Caco-2 (cell line): ENCODE results near the gene RRBP1. TPM values are rescaled to one million over a fixed set of nuclear protein-coding genes. Genes with fewer than 3 reads are reported as not detected.

ENCODE experiments used
- BruUV-seq: library from RNA; stranded (reverse); fragments of 400-500 nt; replicated peaks from 2 replicates; lab custom pipeline; 2021; lab: Mats Ljungman, UMichigan
- CTCF ChIA-PET: fragments of 300-600 bp; sonication (Branson Sonifier 250); formaldehyde crosslinking; loops from one replicate; lab custom pipeline; 2022; ENCODE audit warnings: antibody characterized with exemption; lab: Charles Lee
- POLR2A ChIA-PET: fragments of 300-600 bp; sonication (Branson Sonifier 250); formaldehyde crosslinking; loops from one replicate; lab custom pipeline; 2022; ENCODE audit warnings: antibody characterized with exemption; lab: Charles Lee
- DNase-seq, 2 experiments: peaks; one replicate each; pipeline versions ENCODE4 v3.0.0 to v3.0.0-alpha.2; 2020 to 2022
- H3K27me3 ChIP-seq: replicated peaks from 2 replicates; pipeline ENCODE4 v1.6.0; 2011; ENCODE audit warnings: low read length; ENCODE audit not compliant: control insufficient read depth, insufficient read depth
- H3K36me3 ChIP-seq: 2 replicates; pipeline ENCODE4 v1.5.1; 2011; ENCODE audit warnings: low read length; ENCODE audit not compliant: control insufficient read depth, insufficient read depth
- H3K4me1 ChIP-seq: fragments of 250-450 bp; sonication (Bioruptor Pico); 2 replicates; pipeline ENCODE4 v1.5.1; 2020; ENCODE audit warnings: mild to moderate bottlenecking
- H3K4me3 ChIP-seq: 2 replicates; pipeline ENCODE4 v1.5.1; 2011; ENCODE audit warnings: low read depth, mild to moderate bottlenecking, control low read depth, low read length
- H3K9me3 ChIP-seq: fragments of 250-450 bp; sonication (Bioruptor Pico); 2 replicates; pipeline ENCODE4 v1.5.1; 2020; ENCODE audit warnings: mild to moderate bottlenecking, moderate library complexity
- H3K27ac Mint-ChIP-seq: one replicate; pipeline ENCODE4 v1.8.0; 2022; ENCODE audit warnings: mixed read lengths; ENCODE audit not compliant: unreplicated experiment
- H3K27me3 Mint-ChIP-seq: one replicate; pipeline ENCODE4 v1.8.0; 2022; ENCODE audit warnings: mixed read lengths; ENCODE audit not compliant: insufficient read depth, unreplicated experiment
- H3K36me3 Mint-ChIP-seq: one replicate; pipeline ENCODE4 v1.8.0; 2022; ENCODE audit warnings: mild to moderate bottlenecking, mixed read lengths; ENCODE audit not compliant: insufficient read depth, unreplicated experiment
- H3K4me1 Mint-ChIP-seq: one replicate; pipeline ENCODE4 v1.8.0; 2022; ENCODE audit warnings: low read depth, mixed read lengths; ENCODE audit not compliant: unreplicated experiment
- H3K4me3 Mint-ChIP-seq: one replicate; pipeline ENCODE4 v1.8.0; 2022; ENCODE audit warnings: mild to moderate bottlenecking, moderate library complexity, mixed read lengths; ENCODE audit not compliant: unreplicated experiment
- H3K9me3 Mint-ChIP-seq: one replicate; pipeline ENCODE4 v1.8.0; 2022; ENCODE audit warnings: mixed read lengths; ENCODE audit not compliant: unreplicated experiment
- CTCF ChIP-seq, 2 experiments: fragments of 200-600 bp in 1 of 2; IDR thresholded peaks; 1 replicate in 1 of 2; 2 replicates in 1 of 2; pipeline versions ENCODE4 v1.5.1 to v1.8.0; 2011 to 2022; ENCODE audit warnings: antibody characterized with exemption in 1 of 2, control low read depth in 1 of 2, inconsistent platforms in 1 of 2, low read depth in 1 of 2, low read length in 1 of 2, mild to moderate bottlenecking in 1 of 2, moderate library complexity in 1 of 2; ENCODE audit not compliant: insufficient read depth in 1 of 2, severe bottlenecking in 1 of 2, unreplicated experiment in 1 of 2
- intact Hi-C: fragments of 100-400 bp; cut with micrococcal nuclease; formaldehyde crosslinking; loops from one replicate; pipeline ENCODE4 v1.10.0; 2022; ENCODE audit not compliant: unreplicated experiment
- total RNA-seq: library from RNA; stranded (reverse); gene quantifications from 2 replicates; pipeline ENCODE4 v1.2.3, GENCODE V29; 2022

Gene RRBP1
- total RNA-seq, 1 experiment from 2014 or later = 758 TPM

- no peaks in the 10 kb centered on the region for H3K9me3 Mint-ChIP-seq
- no peak for DNase-seq
- no peaks in the 10 kb centered on the region for H3K27me3 ChIP-seq
- intact Hi-C loops = no loop called here
- TF ChIP-seq CTCF (IDR thresholded peaks at IDR 0.05; ENCODE audit: insufficient read depth in 1 of 2, low read depth in 1 of 2, low read length in 1 of 2, severe bottlenecking in 1 of 2, unreplicated experiment in 1 of 2) = no peak
- H3K36me3 ChIP-seq = no peaks in the 10 kb centered on the region
- H3K4me3 ChIP-seq = no peak overlapping the region
- peaks cover 5% of the 10 kb centered on the region; the same call in 1 of the 2 replicates for H3K9me3 ChIP-seq
- H3K36me3 Mint-ChIP-seq = peaks cover 16% of the 10 kb centered on the region
- H3K27ac Mint-ChIP-seq = no peak overlapping the region
- H3K27me3 Mint-ChIP-seq = no peaks in the 10 kb centered on the region
- CTCF ChIA-PET = no interaction called here
- POLR2A ChIA-PET = interaction anchor here (1.2 kb wide), 1 partner anchor 44 kb away, joined by 24 read pairs; the partner anchor contains the start of gene RRBP1
- H3K4me1 Mint-ChIP-seq = peaks cover 39% of the 10 kb centered on the region
- no peak overlapping the region for H3K4me3 Mint-ChIP-seq
- BruUV-seq = no TSS peak
- H3K4me1 ChIP-seq = peaks cover 28% of the 10 kb centered on the region
Measured at GRCh38 chr20:17726902-17727301, 44.9 kb upstream of the RRBP1 start.

GRCh38 chr20:17725094-17725835, 43.2 kb upstream of the RRBP1 start:
- intact Hi-C loops = no loop called here
- Mint-ChIP-seq H3K36me3 (peaks cover 32% of the 10 kb centered on the region), H3K4me1 (peaks cover 48% of the 10 kb centered on the region), H3K27me3 (no peaks in the 10 kb centered on the region), H3K9me3 (no peaks in the 10 kb centered on the region), H3K4me3 (no peak overlapping the region), H3K27ac (no peak overlapping the region)
- CTCF ChIA-PET = interaction anchor here (0.7 to 0.8 kb wide), 2 partner anchors 14 to 74 kb away, joined by 3 read pairs; no protein-coding TSS in a partner anchor
- no peaks in the 10 kb centered on the region for H3K36me3 ChIP-seq
- no TSS peak for BruUV-seq
- peaks cover 43% of the 10 kb centered on the region for H3K4me1 ChIP-seq
- no peaks in the 10 kb centered on the region for H3K27me3 ChIP-seq
- no peak overlapping the region for H3K4me3 ChIP-seq
- H3K9me3 ChIP-seq = peaks cover 5% of the 10 kb centered on the region; the same call in 1 of the 2 replicates
- no peak for DNase-seq
- POLR2A ChIA-PET = interaction anchor here (0.6 kb wide), 1 partner anchor 43 kb away, joined by 3 read pairs; the partner anchor contains the start of gene RRBP1
- TF ChIP-seq CTCF (IDR thresholded peaks at IDR 0.05; ENCODE audit: insufficient read depth in 1 of 2, low read depth in 1 of 2, low read length in 1 of 2, severe bottlenecking in 1 of 2, unreplicated experiment in 1 of 2) = no peak

- H3K4me1 Mint-ChIP-seq = peaks cover 56% of the 10 kb centered on the region
- peak overlapping the region; percentile 48 for H3K4me3 Mint-ChIP-seq
- DNase-seq = no peak
- Histone ChIP-seq H3K36me3 (no peaks in the 10 kb centered on the region), H3K27me3 (no peaks in the 10 kb centered on the region), H3K4me1 (peaks cover 57% of the 10 kb centered on the region), H3K4me3 (no peak overlapping the region), H3K9me3 (peaks cover 5% of the 10 kb centered on the region; the same call in 1 of the 2 replicates)
- H3K36me3 Mint-ChIP-seq = peaks cover 32% of the 10 kb centered on the region
- no TSS peak for BruUV-seq
- CTCF ChIA-PET = interaction anchor here (1.6 kb wide), 1 partner anchor 14 kb away, joined by 10 read pairs; no protein-coding TSS in a partner anchor
- H3K9me3 Mint-ChIP-seq = no peaks in the 10 kb centered on the region
- TF ChIP-seq CTCF (IDR thresholded peaks at IDR 0.05; ENCODE audit: insufficient read depth in 1 of 2, low read depth in 1 of 2, low read length in 1 of 2, severe bottlenecking in 1 of 2, unreplicated experiment in 1 of 2) = no peak
- no peaks in the 10 kb centered on the region for H3K27me3 Mint-ChIP-seq
- POLR2A ChIA-PET = interaction anchor here (2.1 to 2.4 kb wide), 2 partner anchors 14 to 41 kb away, joined by 18 to 23 read pairs; partner anchors contain the start of gene RRBP1
- intact Hi-C loops = no loop called here
- peak overlapping the region; percentile 95 for H3K27ac Mint-ChIP-seq
Measured at GRCh38 chr20:17723301-17723691, 41.3 kb upstream of the RRBP1 start.
